ENCODE results near the gene EEF1AKMT4. TPM values are rescaled to one million over a fixed set of nuclear protein-coding genes. Genes with fewer than 3 reads are reported as not detected.

The EEF1AKMT4 gene
- total and polyA plus RNA-seq, 10 of the 15 experiments (the other 5 are each of a cell fraction or from before 2014, with no cell fraction given), result 7.5 to 26.8 (median 18.3) TPM

DNA sequence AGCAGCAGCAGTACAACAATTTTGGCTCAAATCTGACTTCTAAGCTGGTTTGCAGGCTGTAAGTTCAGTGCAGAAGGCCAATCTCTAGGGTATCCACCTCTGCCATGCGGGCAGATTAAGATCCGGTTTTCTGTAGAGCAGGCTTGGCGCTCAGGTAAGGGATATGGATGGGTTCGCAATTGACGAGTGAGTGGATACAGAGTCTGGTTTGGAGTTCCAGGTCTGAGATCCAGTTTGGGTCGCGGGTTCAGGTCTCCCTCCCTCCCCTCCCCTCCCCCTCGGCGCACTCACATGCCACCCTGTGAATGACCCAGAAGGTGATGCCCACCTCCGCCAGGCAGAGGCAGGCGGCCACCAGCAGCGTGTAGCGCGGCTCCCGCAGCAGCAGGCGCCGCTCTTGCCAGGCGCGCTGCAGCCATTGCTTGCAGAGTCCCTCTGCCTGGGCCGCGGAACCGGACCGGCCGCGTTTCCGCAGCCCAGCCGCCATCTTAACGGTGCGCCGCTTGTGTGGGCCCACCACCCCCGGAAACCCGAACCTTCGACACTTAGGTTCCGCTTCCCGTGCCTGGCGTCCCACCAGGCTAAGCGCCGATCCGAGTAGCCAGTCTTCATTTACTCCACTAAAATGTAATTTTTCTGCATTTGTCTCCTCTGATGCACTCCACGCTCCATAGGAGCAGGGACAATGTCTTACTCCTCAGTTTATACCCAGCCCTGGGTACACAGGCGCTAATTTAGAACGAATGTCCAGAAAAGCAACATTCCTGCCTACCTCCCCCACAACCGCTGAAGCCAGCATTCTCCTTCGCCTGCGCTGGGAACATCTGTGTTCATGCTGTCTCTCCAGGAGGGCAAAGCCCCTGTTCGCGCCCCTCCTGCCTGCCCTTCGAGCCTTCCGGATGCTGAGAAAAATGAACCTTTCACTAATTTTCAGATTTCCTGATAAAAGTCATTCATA lies 739 bp upstream of the EEF1AKMT4 start, which contains the start of gene ALG3 (continued):
- TF ChIP-seq, protein P1, sequence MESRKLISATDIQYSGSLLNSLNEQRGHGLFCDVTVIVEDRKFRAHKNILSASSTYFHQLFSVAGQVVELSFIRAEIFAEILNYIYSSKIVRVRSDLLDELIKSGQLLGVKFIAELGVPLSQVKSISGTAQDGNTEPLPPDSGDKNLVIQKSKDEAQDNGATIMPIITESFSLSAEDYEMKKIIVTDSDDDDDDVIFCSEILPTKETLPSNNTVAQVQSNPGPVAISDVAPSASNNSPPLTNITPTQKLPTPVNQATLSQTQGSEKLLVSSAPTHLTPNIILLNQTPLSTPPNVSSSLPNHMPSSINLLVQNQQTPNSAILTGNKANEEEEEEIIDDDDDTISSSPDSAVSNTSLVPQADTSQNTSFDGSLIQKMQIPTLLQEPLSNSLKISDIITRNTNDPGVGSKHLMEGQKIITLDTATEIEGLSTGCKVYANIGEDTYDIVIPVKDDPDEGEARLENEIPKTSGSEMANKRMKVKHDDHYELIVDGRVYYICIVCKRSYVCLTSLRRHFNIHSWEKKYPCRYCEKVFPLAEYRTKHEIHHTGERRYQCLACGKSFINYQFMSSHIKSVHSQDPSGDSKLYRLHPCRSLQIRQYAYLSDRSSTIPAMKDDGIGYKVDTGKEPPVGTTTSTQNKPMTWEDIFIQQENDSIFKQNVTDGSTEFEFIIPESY (IDR thresholded peaks at IDR 0.05), result no peak
- TF ChIP-seq, protein P2, sequence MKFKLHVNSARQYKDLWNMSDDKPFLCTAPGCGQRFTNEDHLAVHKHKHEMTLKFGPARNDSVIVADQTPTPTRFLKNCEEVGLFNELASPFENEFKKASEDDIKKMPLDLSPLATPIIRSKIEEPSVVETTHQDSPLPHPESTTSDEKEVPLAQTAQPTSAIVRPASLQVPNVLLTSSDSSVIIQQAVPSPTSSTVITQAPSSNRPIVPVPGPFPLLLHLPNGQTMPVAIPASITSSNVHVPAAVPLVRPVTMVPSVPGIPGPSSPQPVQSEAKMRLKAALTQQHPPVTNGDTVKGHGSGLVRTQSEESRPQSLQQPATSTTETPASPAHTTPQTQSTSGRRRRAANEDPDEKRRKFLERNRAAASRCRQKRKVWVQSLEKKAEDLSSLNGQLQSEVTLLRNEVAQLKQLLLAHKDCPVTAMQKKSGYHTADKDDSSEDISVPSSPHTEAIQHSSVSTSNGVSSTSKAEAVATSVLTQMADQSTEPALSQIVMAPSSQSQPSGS (IDR thresholded peaks at IDR 0.05; ENCODE audit: low read length), result no peak
- TF ChIP-seq RFX5 (IDR thresholded peaks at IDR 0.05; ENCODE audit: low read depth, low read length) (no peak), RCOR1 (conservative IDR thresholded peaks at IDR 0.05; ENCODE audit: low read depth, low read length) (no peak), ZBED1 (IDR thresholded peaks at IDR 0.05; ENCODE audit: borderline replicate concordance) (no peak), PML (IDR thresholded peaks at IDR 0.05; ENCODE audit: low read length) (peak; percentile 52; the same call in 1 of the 2 replicates), ZNF384 (IDR thresholded peaks at IDR 0.05; ENCODE audit: borderline replicate concordance, low read depth, low read length) (no peak), SIN3A (IDR thresholded peaks at IDR 0.05; ENCODE audit: low read depth, low read length) (peak; percentile 86), IKZF1 (conservative IDR thresholded peaks at IDR 0.05) (peak; percentile 56; the same call in 1 of the 2 replicates), MXI1 (IDR thresholded peaks at IDR 0.05; ENCODE audit: low read depth, low read length) (peak; percentile 79), SMARCA5 (IDR thresholded peaks at IDR 0.05) (peak; percentile 43; the same call in 1 of the 2 replicates), WRNIP1 (IDR thresholded peaks at IDR 0.05; ENCODE audit: borderline replicate concordance, low read depth, low read length) (peak; percentile 34; the same call in 1 of the 2 replicates)
- TF ChIP-seq, protein P3, sequence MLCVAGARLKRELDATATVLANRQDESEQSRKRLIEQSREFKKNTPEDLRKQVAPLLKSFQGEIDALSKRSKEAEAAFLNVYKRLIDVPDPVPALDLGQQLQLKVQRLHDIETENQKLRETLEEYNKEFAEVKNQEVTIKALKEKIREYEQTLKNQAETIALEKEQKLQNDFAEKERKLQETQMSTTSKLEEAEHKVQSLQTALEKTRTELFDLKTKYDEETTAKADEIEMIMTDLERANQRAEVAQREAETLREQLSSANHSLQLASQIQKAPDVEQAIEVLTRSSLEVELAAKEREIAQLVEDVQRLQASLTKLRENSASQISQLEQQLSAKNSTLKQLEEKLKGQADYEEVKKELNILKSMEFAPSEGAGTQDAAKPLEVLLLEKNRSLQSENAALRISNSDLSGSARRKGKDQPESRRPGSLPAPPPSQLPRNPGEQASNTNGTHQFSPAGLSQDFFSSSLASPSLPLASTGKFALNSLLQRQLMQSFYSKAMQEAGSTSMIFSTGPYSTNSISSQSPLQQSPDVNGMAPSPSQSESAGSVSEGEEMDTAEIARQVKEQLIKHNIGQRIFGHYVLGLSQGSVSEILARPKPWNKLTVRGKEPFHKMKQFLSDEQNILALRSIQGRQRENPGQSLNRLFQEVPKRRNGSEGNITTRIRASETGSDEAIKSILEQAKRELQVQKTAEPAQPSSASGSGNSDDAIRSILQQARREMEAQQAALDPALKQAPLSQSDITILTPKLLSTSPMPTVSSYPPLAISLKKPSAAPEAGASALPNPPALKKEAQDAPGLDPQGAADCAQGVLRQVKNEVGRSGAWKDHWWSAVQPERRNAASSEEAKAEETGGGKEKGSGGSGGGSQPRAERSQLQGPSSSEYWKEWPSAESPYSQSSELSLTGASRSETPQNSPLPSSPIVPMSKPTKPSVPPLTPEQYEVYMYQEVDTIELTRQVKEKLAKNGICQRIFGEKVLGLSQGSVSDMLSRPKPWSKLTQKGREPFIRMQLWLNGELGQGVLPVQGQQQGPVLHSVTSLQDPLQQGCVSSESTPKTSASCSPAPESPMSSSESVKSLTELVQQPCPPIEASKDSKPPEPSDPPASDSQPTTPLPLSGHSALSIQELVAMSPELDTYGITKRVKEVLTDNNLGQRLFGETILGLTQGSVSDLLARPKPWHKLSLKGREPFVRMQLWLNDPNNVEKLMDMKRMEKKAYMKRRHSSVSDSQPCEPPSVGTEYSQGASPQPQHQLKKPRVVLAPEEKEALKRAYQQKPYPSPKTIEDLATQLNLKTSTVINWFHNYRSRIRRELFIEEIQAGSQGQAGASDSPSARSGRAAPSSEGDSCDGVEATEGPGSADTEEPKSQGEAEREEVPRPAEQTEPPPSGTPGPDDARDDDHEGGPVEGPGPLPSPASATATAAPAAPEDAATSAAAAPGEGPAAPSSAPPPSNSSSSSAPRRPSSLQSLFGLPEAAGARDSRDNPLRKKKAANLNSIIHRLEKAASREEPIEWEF (IDR thresholded peaks at IDR 0.05; ENCODE audit: insufficient replicate concordance, low read depth, low read length), result no peak
- TF ChIP-seq, protein P4, sequence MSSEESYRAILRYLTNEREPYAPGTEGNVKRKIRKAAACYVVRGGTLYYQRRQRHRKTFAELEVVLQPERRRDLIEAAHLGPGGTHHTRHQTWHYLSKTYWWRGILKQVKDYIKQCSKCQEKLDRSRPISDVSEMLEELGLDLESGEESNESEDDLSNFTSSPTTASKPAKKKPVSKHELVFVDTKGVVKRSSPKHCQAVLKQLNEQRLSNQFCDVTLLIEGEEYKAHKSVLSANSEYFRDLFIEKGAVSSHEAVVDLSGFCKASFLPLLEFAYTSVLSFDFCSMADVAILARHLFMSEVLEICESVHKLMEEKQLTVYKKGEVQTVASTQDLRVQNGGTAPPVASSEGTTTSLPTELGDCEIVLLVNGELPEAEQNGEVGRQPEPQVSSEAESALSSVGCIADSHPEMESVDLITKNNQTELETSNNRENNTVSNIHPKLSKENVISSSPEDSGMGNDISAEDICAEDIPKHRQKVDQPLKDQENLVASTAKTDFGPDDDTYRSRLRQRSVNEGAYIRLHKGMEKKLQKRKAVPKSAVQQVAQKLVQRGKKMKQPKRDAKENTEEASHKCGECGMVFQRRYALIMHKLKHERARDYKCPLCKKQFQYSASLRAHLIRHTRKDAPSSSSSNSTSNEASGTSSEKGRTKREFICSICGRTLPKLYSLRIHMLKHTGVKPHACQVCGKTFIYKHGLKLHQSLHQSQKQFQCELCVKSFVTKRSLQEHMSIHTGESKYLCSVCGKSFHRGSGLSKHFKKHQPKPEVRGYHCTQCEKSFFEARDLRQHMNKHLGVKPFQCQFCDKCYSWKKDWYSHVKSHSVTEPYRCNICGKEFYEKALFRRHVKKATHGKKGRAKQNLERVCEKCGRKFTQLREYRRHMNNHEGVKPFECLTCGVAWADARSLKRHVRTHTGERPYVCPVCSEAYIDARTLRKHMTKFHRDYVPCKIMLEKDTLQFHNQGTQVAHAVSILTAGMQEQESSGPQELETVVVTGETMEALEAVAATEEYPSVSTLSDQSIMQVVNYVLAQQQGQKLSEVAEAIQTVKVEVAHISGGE (CRISPR knock-in tag; IDR thresholded peaks at IDR 0.05), result peak; percentile 93
